ENCODE results near the gene GPATCH2.
"Not testable (repeated sequence)": the region's sequence is repeated elsewhere in the genome, so short reads cannot be mapped to it uniquely, and the experiment has no call there.

Gene GPATCH2

DNA sequence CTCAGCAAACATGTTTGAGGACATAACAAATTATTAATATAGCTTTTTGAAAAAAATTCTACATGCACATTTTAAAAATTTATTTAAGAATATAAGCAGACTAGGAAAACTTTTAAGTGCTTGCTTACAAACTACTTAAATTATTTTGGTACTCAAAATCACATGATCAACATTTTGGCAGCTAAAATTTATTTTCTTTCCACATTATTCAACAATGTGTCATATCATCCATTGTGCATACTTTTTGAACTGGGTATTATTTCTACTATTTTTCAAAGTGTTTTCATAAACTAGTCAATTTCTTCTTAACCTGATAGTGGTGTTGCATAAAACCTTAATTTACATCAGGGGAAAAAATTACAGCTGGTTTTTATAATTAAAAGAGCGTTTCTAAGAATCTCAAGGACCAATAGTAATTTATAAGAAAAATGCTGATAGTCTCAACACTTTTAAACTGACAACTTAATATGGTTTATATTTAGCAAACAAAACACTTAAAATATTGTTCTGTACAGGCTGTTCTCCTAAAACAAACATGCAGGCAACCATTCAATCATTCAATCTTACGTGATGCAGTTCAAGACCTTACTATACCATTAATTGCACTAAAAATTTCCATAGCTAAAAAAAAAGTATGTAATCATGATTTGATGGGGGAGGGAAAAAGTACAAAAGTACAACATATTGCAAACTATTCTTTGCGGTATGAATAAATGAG is 105.0 kb downstream of the GPATCH2 start:
- peak; percentile 28 for DNase-seq (ENCODE audit: low read depth)

DNA sequence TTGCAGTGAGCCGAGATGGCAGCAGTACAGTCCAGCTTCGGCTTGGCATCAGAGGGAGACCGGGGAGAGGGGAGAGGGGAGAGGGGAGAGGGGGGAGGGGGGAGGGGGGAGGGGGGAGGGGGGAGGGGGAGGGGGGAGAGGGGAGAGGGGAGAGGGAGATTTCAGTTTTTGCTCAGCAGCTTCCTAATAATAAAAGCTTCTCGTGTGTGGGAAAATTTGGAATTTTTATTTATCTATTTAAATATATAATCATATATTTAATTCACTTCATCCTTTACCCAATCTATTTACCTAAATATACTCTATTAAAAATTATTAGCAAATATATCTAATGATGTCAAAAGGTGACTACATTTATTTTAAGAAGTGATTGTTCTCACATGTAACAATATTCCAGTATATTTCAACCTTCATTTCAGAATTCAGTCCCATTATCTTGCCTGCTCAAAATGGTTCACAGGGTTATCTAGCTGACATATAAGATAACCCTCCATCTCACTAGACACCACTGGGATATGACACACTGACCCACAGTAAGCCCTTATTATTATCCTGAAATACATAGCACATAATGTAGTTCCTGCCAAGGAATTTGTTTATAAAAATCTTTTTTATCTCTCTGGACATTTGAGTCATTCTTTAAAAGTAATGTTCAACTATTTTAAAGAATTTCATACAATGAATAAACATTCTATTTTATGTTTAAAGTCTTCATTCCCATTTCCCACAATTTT is 105.9 kb downstream of the GPATCH2 start:
- DNase-seq (ENCODE audit: low read depth): peak; percentile 89

DNA sequence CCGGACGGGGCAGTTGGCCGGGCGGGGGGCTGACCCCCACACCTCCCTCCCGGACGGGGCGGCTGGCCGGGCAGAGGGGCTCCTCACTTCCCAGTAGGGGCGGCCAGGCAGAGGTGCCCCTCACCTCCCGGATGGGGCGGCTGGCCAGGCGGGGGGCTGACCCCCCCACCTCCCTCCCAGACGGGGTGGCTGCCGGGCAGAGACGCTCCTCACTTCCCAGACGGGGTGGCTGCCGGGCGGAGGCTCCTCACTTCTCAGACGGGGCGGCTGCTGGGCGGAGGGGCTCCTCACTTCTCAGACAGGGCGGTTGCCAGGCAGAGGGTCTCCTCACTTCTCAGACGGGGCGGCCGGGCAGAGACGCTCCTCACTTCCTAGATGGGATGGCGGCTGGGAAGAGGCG is 107.0 kb downstream of the GPATCH2 start:
- DNase-seq (ENCODE audit: low read depth): not testable (repeated sequence)

DNA sequence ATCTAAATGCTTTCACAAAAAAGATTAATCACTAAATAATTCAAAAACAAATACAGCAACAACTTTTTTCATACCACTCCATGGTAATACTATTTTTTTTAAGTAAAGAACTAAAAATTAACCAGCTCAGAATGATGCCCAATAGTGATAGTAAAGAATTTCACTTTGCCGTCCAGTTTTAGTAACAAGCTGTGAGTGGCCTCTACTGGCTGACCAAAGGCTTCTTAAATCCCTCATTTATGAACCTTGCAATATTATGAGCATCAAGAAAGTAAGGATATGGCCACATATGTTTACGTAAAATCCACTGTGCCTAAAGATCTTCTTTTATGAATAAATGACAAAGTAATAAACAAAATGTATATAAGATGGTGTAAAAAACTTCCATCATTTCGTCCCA is 108.6 kb downstream of the GPATCH2 start:
- no peak for DNase-seq (ENCODE audit: low read depth)

DNA sequence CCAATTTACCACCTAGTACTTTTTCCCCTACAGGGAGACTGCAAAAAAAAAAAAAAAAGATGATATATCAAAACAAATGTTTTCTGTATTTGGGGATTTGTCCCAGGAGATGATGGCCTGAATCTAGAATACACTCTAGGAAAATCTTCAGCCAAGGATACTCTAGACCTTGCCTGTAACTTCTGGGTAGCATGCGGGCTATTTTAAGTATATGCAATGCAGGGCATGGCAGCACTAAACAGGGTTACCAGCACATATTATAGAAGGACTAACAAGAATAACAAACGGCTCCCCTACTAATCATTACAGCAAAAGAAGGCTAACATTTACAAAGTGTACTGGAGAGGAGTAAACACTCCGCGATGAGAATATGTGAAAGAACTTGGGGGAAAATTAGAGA is 109.6 kb downstream of the GPATCH2 start:
- DNase-seq (ENCODE audit: low read depth): no peak

DNA sequence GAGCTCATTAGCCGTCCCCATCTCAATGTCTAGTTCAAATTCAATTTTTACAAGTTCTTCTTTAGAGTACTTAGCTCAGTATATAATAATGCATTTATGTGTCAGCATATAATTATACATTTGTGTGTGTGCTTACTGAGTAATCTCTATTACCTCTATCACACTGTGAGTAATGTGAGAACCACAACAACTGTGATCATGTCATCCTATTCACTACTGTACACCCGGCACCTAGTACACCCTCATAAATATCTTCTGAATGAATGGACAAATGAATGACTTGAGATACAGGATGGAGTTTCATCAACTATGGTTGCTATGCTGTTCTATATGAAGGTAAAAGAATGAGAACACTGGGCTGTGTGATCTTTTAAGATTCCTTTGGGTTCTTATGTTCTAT is 124.0 kb downstream of the GPATCH2 start:
- DNase-seq (ENCODE audit: low read depth): peak; percentile 37

DNA sequence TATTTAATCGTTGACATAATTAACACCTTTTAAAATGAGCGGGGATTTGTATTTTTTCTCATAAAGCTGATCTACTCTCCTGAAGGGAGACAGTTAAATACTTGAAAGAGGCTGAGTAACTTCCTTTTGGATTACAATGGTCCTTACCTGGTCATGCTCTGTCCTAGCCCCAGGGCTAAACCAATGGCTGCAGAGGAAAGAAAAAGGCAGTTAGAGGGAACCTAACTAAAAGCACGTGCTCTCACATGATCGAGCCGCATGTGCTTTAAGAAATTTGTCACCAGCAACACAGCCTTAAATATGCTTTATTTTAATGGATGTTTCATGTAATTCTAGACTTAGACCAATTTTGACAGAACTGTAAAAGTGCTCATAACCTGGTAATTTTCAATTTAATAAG is 132.7 kb downstream of the GPATCH2 start:
- no peak for DNase-seq (ENCODE audit: low read depth)

DNA sequence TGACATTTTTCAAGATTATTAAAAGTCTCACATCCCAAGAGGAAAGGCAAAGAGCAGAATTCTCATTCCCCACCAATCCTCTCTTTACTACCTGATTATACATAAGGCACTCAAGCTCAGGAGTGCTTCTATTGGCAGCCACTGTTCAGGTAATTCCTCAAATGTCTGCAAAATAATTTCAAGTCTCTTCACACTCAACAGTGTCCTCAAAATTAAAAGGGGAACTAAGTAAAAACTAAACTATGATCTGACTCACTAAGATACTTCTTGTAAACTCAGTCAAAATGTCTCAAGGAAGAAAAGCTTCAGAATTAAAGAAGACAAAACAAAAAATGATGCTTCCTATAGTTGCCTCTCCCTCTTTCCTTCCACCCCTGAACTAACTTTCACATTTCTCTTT is 135.6 kb downstream of the GPATCH2 start:
- DNase-seq (ENCODE audit: low read depth): no peak

DNA sequence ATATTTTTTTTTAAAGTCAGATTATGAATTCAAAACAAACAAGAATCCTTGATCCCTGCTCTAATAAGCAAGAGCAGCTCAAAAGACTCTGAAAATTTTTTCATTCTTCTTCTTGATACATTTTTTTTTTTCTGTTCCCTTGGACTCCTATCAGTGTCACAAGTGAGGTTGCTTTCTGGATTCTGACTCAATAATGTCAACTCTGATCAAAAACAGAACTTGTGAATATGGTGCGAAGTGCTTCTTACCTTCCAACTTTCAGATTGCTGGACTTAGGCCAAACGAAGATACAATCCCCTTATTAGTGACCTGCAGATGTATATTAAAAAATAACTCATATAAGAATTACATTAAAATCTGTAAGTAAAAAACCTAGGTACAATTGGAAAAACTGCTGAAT is 136.1 kb downstream of the GPATCH2 start:
- no peak for DNase-seq (ENCODE audit: low read depth)

DNA sequence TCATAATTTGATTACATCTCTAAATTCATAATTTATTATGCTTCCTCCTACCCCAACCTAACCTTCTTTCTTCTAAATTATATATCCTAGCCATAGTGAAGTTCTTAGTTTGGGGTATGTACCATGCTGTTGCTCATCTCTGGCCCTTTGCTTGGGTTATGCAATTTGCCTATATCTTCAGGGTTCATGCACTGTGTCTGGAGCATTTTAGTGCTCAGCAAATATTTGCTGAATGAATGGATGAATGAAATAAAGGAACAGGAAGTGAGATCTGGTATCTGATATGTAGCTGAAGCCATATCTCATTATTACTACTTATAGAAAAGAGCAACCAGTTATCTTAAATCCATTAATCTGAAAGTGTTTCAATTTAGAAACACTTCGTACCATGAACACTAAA is 137.6 kb downstream of the GPATCH2 start:
- peak; percentile 61 for DNase-seq (ENCODE audit: low read depth)

DNA sequence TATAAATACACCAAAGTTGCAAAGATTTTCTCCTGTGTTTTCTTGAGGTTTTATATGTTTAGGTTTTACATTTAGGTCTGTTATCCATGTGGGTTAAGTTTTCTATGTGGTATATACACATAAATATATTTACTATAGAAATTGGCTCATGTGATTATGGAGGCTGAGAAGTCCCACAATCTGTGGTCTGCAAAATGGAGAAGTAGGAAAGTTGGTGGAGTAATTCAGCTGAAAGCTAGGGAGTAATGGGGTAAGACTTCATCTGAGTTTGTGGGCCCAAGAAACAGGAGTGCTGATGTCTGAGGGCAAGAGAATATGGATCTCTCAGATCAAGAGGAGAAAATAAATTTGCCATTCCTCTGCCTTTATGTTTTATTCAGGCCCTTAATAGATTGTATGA is 146.0 kb downstream of the GPATCH2 start:
- DNase-seq (ENCODE audit: low read depth): no peak

DNA sequence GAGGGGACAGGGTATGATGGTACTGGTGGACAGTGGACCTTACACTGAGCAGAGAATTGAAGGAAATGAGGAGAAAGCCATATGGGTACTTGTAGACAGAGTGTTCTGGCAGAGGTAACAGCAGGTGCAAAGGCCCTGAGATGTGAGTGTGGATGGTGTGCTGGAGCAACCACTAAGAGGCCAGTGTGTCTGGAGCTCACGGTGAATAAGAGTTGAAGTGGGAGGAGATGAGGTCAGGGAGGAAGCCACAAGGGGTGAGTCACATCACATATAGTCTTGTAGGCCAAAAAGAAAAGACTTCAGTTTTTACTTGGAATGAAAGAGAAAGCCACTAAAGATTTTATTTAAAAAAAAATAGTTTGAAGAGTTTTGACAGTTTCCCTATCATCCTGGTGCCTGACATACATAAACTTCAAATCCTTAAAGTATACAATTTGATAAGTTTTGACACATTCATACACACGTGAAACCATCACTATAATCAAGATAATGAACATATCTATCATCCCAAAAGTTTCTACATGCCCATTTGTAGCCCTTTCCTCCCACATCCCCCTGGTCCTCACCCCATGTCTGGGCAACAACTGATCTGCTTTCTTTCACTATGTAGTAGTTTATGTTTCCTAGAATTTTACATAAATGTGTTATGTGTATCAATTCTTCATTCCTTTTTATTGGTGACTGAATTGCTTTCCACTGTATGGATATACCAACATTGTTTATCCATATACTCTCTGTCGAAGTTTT is 148.4 kb downstream of the GPATCH2 start:
- DNase-seq (ENCODE audit: low read depth): peak; percentile 93

DNA sequence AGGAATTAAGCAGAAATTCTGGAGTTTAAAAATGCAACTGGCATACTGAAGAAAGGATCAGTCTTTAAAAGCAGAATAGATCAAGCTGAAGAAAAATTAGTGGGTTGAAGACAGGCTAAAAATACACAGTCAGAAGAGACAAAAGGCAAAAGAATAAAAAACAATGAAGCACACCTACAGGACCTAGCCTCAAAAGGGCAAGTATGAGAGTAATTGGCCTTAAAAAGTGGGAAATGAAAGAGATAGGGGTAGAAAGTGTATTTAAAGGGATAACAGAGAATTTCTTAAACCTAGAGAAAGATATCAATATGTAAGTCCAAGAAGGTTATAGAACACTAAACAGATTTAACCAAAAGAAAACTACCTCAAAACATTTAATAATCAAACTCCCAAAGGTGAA is 152.4 kb downstream of the GPATCH2 start:
- no peak for DNase-seq (ENCODE audit: low read depth)

DNA sequence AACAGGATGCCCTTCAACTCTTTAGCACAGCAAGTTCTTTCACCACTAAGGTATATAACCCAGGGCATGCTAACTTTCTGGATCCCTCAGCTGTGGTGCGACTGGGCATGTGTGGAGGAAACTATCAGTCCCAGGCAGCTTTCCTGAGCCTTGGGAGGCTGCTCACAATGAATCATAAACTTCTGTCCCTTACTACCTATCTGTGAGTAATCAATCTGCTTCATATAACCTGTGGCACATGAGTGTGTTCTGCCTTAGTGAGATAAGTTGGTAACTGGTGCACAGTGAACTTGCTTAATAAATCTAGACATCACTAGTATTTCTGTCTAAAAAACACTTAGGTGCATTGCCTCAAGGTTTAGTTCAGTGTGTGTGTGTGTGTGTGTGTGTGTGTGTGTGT is 158.0 kb downstream of the GPATCH2 start:
- DNase-seq (ENCODE audit: low read depth): no peak

DNA sequence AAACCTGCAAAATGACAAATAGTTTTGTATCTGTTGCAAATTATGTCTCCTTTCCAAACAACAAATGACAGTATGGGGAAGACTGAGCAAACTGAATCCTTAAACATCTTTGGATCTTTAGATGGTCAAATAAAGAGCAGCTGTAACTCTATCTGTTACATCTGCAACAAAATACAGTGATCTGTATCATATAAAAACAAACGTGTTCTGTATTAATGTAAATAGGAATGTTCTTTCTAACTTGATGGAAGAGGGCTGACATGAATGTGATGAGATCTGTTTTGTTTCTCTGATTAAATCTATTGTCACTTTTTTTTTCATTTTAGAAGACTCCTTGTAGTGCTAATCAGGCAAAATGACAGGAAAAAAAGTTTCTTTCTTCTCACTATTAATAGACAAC is 159.5 kb downstream of the GPATCH2 start:
- DNase-seq (ENCODE audit: low read depth): no peak

DNA sequence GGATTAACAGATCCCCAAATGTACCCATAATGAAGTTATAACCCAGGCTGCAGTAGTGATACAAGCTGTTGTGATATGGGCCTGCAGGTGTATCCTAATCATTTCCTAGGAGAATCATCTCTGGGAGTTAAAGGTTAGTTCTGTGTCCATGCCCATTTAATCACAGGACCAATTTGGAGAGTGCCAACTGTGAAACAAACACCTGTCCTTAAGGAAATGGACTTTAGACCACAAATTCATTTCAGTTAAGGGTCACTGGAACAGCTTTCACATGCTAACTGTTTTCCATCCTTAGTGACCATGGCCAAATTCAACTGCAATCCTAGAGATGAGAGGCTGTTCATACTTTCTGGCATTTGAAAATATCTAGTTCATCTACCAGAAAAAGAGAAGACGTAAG is 160.9 kb downstream of the GPATCH2 start:
- DNase-seq (ENCODE audit: low read depth): no peak

DNA sequence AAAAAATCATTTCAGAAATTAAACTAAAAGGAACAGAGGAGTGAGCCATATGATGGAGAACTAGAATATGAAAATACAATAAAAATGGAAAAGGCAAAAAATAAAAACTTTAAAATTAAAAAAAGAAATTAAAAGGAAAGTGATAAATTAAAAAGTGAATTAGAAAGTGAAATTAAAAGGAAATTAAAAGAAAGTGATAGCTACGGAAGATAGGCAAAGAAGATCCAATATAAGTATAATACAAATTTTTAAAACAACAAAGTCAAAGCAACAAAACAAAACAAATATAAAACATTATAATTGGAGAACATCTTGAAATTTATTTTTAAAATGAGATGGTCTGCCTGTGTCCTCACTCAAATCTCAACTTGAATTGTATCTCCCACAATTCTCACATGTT is 165.8 kb downstream of the GPATCH2 start:
- no peak for DNase-seq (ENCODE audit: low read depth)

DNA sequence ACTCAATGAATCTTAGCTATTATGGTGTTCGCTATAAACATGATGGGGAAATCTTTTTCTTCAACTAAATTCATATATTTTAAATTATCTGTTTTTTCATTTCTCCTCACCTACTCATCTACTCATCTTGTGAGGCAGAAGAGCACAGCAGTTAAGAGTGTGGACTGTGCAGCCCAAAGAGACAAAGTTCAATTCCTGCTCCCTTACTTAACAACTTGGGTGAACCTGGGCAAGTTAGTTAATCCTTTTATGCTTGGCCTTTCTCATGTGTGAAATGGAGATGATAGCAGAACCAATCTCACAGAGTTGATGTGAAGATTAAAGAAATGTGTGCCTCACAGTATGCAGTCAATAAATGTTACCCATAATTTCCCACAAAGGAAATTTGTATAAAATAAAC is 168.2 kb downstream of the GPATCH2 start:
- DNase-seq (ENCODE audit: low read depth): no peak

DNA sequence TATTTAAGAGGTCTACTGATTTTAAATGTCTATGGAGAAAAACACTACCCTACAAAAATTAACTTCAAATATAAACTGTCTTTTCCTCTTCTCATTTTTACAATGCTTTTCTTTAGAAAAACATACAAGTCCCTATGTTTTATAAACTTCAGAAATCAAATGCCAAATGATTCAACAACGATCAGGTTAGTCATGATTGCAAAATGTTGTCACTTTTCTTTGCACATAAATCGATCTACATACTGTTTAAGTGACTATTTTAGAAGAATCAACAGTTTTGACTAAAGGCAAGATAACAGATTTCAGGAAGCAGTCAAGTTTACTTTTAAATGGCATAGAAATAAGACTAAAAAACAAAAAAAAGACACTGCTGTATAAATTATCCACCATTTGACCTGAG is 168.7 kb downstream of the GPATCH2 start:
- DNase-seq (ENCODE audit: low read depth): no peak

DNA sequence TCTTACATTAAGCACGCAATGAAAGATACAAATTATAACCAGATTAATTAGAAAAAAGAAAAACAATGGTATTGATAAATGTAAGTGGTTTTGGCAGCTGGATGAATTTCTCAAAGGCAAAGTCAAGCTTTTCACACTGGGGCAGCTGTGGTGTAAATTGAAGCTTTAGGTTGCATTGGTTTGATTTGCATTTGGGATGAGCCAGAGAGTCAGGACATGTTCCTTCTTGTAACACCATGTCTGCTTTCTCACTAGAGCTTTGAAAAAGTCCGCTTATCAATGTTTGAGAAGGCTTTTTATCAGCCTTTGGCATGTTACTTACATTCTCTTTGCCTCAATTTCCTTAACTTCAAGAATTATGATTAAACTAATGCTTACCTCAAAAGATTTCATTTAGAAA is 173.9 kb downstream of the GPATCH2 start:
- DNase-seq (ENCODE audit: low read depth): no peak

DNA sequence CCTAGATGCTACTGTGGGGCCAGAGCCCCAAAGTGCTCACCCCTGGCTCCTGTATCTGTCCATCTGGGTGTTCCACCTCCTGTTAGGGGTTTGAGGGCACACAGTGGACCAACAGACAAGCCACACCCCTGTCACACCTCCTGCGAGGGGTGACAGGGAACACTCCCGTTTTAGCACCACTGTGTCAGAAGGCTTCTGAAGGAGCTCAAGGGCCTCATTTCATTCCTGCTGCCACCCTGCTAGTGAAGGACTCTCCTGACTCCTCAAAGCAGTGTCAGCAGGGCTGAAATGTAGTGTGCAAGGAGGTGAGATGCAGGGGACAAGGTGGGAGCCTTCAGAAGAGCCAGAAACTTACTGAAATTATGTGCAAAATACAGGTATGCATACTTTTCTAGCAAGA is 174.6 kb downstream of the GPATCH2 start:
- no peak for DNase-seq (ENCODE audit: low read depth)

DNA sequence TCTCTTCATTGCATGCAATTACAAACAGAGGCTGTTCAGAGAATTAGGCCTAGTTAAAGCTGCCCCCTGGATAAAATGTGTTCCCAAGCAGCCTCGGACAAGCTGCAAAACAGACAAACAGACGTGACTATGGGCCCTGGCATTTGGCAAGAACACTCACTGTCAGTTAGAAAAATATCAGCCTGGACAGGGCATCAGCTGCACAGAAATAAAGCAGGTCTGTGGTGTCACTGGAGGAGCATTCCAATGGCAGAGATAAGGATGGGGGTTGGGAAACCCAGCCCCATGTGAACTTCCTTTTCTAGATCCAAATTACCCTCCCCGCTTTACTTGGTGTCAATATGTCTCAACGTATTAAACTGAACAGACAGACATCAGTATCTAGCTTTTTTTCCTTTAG is 177.1 kb downstream of the GPATCH2 start:
- DNase-seq (ENCODE audit: low read depth): peak; percentile 83

DNA sequence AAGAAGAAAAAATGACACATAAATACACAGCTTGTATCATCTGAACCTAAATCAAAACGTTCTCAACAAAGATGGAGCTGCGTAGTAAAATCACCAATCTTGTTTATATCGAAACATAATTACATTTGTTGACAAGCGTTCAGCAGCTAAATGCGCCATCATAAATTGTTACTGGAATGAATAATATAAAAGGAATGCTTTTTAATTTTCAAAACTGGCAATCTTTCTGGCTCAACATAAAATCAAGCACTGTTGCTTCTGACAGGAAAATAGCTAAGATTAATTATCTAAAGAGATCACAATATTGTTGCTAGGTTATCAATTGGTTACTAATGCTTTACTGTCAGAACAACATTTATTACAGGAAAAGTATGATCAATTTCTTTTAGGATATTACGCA is 181.5 kb downstream of the GPATCH2 start:
- no peak for DNase-seq (ENCODE audit: low read depth)

Data from amniotic epithelial cell (primary cell).